ENCODE results near the gene NXPH3.

Gene NXPH3

DNA sequence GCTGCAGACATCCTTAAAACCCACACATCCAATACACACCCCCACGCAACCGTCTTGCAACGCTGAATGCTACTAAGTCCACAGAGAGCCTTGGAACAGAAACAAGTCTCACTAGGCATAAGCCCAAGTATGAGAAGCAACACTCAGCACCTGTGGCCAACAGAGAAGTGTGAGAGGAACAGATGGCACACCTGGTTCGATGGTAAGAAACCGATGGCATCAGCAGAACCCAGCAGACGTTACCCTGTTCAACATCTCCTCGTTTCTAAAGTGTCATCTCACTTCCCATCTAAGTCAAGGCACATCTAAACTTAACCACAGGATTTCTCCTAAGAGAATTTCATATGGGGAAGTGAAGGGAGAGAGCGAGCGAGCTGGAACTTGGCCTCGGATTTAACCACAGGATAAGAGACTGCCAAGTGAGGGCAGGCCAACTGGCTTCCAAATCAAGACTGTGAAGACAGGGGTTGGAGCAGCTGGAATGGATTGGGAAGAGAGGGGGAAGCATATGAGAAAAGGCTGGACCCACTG, 41.0 kb downstream of the NXPH3 start:
- H3K27me3 ChIP-seq (ENCODE audit: low read depth, low read length): no peaks in the 10 kb centered on the region
- peak overlapping the region; percentile 41; the same call in 1 of the 2 replicates for H3K27ac ChIP-seq (ENCODE audit: low read length)
- H3K4me1 ChIP-seq (ENCODE audit: low read length): peaks cover 17% of the 10 kb centered on the region
- TF ChIP-seq EZH2phosphoT487 (IDR thresholded peaks at IDR 0.05; ENCODE audit: low read depth): no peak
- TF ChIP-seq, protein P1, sequence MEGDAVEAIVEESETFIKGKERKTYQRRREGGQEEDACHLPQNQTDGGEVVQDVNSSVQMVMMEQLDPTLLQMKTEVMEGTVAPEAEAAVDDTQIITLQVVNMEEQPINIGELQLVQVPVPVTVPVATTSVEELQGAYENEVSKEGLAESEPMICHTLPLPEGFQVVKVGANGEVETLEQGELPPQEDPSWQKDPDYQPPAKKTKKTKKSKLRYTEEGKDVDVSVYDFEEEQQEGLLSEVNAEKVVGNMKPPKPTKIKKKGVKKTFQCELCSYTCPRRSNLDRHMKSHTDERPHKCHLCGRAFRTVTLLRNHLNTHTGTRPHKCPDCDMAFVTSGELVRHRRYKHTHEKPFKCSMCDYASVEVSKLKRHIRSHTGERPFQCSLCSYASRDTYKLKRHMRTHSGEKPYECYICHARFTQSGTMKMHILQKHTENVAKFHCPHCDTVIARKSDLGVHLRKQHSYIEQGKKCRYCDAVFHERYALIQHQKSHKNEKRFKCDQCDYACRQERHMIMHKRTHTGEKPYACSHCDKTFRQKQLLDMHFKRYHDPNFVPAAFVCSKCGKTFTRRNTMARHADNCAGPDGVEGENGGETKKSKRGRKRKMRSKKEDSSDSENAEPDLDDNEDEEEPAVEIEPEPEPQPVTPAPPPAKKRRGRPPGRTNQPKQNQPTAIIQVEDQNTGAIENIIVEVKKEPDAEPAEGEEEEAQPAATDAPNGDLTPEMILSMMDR (IDR thresholded peaks at IDR 0.05; ENCODE audit: low read depth, low read length): no peak
- H3K9me3 ChIP-seq (ENCODE audit: insufficient read depth, low read length): no peaks in the 10 kb centered on the region
- H3K36me3 ChIP-seq (replicated peaks; ENCODE audit: low read depth, low read length): peaks cover 37% of the 10 kb centered on the region
- H3K79me2 ChIP-seq (ENCODE audit: low read length): no peaks in the 10 kb centered on the region
- no peak overlapping the region for H3K9ac ChIP-seq (ENCODE audit: low read length)
- H3K4me3 ChIP-seq (ENCODE audit: low read length): no peak overlapping the region
- no peak overlapping the region for H2AFZ ChIP-seq (ENCODE audit: low read depth, low read length)
- no peaks in the 10 kb centered on the region for H4K20me1 ChIP-seq (ENCODE audit: insufficient read depth, low read length)
- 0 out of 2 replicates have a peak overlapping the region, but pooled peaks have one; percentile 4 for H3K4me2 ChIP-seq (ENCODE audit: low read length)

GRCh38 chr17:49618028-49618611, 42.4 kb downstream of the NXPH3 start:
- H3K9ac ChIP-seq (ENCODE audit: low read length): no peak overlapping the region
- no peak overlapping the region for H3K27ac ChIP-seq (ENCODE audit: low read length)
- H3K4me2 ChIP-seq (ENCODE audit: low read length): no peak overlapping the region
- H4K20me1 ChIP-seq (ENCODE audit: insufficient read depth, low read length): no peaks in the 10 kb centered on the region
- no peaks in the 10 kb centered on the region for H3K27me3 ChIP-seq (ENCODE audit: low read depth, low read length)
- no peaks in the 10 kb centered on the region for H3K79me2 ChIP-seq (ENCODE audit: low read length)
- no peak overlapping the region for H2AFZ ChIP-seq (ENCODE audit: low read depth, low read length)
- H3K4me3 ChIP-seq (ENCODE audit: low read length): no peak overlapping the region
- no peaks in the 10 kb centered on the region for H3K9me3 ChIP-seq (ENCODE audit: insufficient read depth, low read length)
- no peak for TF ChIP-seq EZH2phosphoT487 (IDR thresholded peaks at IDR 0.05; ENCODE audit: low read depth)
- TF ChIP-seq, protein P1 (IDR thresholded peaks at IDR 0.05; ENCODE audit: low read depth, low read length): no peak
- peaks cover 17% of the 10 kb centered on the region for H3K4me1 ChIP-seq (ENCODE audit: low read length)
- H3K36me3 ChIP-seq (replicated peaks; ENCODE audit: low read depth, low read length): peaks cover 42% of the 10 kb centered on the region

GRCh38 chr17:49621420-49621819, 45.7 kb downstream of the NXPH3 start:
- H3K4me2 ChIP-seq (ENCODE audit: low read length): no peak overlapping the region
- no peaks in the 10 kb centered on the region for H3K27me3 ChIP-seq (ENCODE audit: low read depth, low read length)
- no peaks in the 10 kb centered on the region for H3K9me3 ChIP-seq (ENCODE audit: insufficient read depth, low read length)
- no peak overlapping the region for H3K27ac ChIP-seq (ENCODE audit: low read length)
- H3K4me3 ChIP-seq (ENCODE audit: low read length): no peak overlapping the region
- H3K36me3 ChIP-seq (replicated peaks; ENCODE audit: low read depth, low read length): peaks cover 33% of the 10 kb centered on the region
- peaks cover 9% of the 10 kb centered on the region; the same call in 1 of the 2 replicates for H4K20me1 ChIP-seq (ENCODE audit: insufficient read depth, low read length)
- H3K79me2 ChIP-seq (ENCODE audit: low read length): no peaks in the 10 kb centered on the region
- no peak overlapping the region for H2AFZ ChIP-seq (ENCODE audit: low read depth, low read length)
- TF ChIP-seq, protein P1 (IDR thresholded peaks at IDR 0.05; ENCODE audit: low read depth, low read length): no peak
- no peak for TF ChIP-seq EZH2phosphoT487 (IDR thresholded peaks at IDR 0.05; ENCODE audit: low read depth)
- peaks cover 7% of the 10 kb centered on the region for H3K4me1 ChIP-seq (ENCODE audit: low read length)
- H3K9ac ChIP-seq (ENCODE audit: low read length): no peak overlapping the region

DNA sequence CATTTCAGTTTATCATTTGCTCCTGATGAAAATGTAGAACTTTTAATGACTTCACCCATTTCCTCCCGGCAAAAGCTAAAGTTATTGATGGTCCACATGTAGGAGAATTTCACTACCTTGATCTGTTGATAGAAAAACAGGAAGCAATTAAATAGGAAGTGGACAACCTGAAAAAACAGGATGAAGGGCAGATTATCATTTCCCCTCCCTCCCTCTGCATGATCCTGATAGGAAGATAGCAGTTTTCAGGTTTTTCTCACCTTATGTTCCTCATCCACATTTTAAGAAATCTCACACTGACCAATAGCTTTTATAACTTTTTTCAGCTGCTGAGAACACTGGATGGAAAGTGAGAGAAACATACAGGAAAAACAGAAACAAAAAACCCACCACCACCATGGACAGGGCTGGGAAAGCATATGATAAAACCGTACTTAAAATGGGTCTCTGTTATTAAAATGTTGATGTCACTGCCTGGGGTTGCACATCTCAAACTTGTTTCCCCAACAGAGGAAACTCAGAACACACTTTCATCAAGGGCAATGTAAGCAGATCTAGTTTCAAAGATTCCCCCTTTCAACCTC, 46.4 kb downstream of the NXPH3 start:
- Histone ChIP-seq H4K20me1 (ENCODE audit: insufficient read depth, low read length) (peaks cover 9% of the 10 kb centered on the region; the same call in 1 of the 2 replicates), H3K27ac (ENCODE audit: low read length) (no peak overlapping the region), H3K4me1 (ENCODE audit: low read length) (peaks cover 1% of the 10 kb centered on the region; the same call in 1 of the 2 replicates), H3K27me3 (ENCODE audit: low read depth, low read length) (no peaks in the 10 kb centered on the region), H3K4me2 (ENCODE audit: low read length) (no peak overlapping the region), H3K36me3 (replicated peaks; ENCODE audit: low read depth, low read length) (peaks cover 27% of the 10 kb centered on the region), H3K4me3 (ENCODE audit: low read length) (no peak overlapping the region), H3K9me3 (ENCODE audit: insufficient read depth, low read length) (no peaks in the 10 kb centered on the region), H2AFZ (ENCODE audit: low read depth, low read length) (no peak overlapping the region), H3K79me2 (ENCODE audit: low read length) (no peaks in the 10 kb centered on the region; the same call in 1 of the 2 replicates), H3K9ac (ENCODE audit: low read length) (no peak overlapping the region)
- TF ChIP-seq, protein P1 (IDR thresholded peaks at IDR 0.05; ENCODE audit: low read depth, low read length): no peak
- no peak for TF ChIP-seq EZH2phosphoT487 (IDR thresholded peaks at IDR 0.05; ENCODE audit: low read depth)
